ENCODE measurements around the gene SLC6A2.

DNA sequence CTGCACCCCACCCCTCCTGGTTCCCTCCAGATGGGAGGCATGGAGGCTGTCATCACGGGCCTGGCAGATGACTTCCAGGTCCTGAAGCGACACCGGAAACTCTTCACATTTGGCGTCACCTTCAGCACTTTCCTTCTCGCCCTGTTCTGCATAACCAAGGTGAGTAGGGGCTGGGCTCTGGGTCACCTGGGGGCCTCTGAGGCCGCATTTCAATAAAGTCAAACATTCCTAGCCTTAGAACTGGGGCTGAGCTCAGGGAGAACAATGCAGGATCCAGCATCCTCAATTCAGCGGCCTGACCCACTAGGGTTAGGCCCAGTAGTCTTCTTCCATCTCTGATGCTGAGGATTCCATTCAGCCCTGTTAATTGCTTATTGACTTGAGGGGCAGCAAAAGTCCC is 42.1 kb downstream of the SLC6A2 start:
- TF ChIP-seq, protein P1, sequence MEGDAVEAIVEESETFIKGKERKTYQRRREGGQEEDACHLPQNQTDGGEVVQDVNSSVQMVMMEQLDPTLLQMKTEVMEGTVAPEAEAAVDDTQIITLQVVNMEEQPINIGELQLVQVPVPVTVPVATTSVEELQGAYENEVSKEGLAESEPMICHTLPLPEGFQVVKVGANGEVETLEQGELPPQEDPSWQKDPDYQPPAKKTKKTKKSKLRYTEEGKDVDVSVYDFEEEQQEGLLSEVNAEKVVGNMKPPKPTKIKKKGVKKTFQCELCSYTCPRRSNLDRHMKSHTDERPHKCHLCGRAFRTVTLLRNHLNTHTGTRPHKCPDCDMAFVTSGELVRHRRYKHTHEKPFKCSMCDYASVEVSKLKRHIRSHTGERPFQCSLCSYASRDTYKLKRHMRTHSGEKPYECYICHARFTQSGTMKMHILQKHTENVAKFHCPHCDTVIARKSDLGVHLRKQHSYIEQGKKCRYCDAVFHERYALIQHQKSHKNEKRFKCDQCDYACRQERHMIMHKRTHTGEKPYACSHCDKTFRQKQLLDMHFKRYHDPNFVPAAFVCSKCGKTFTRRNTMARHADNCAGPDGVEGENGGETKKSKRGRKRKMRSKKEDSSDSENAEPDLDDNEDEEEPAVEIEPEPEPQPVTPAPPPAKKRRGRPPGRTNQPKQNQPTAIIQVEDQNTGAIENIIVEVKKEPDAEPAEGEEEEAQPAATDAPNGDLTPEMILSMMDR (IDR thresholded peaks at IDR 0.05; ENCODE audit: low read length), result no peak
- no peak for TF ChIP-seq EZH2 (optimal IDR thresholded peaks at IDR 0.05; ENCODE audit: low read depth, low read length)
